Esophagus squamous epithelium (tissue), 5 donors: Measurements from ENCODE around the gene FGB. TPM values are rescaled to one million over a fixed set of nuclear protein-coding genes. Genes with fewer than 3 reads are reported as not detected.
"Not testable (repeated sequence)": the region's sequence is repeated elsewhere in the genome, so short reads cannot be mapped to it uniquely, and the experiment has no call there.

Source experiments
- DNase-seq: peaks from one replicate; lab custom pipeline; 2025; lab: John Stamatoyannopoulos, UW
- H3K27ac ChIP-seq, 4 donors: fragments of 200-600 bp; sonication (generic); one replicate each; pipeline ENCODE4 v1.5.1; 2016 to 2019; ENCODE audit warnings: mild to moderate bottlenecking in 1 of 4
- H3K27me3 ChIP-seq, 4 donors: fragments of 200-600 bp; sonication (generic); 1 replicate in 3 of 4; 2 replicates in 1 of 4; pipeline versions ENCODE4 v1.5.1 to v1.6.0; 2017 to 2021; ENCODE audit warnings: antibody characterized with exemption in 1 of 4
- H3K36me3 ChIP-seq, 3 donors: fragments of 200-600 bp; sonication (generic); one replicate each; pipeline ENCODE4 v1.5.1; 2016 to 2019
- H3K4me1 ChIP-seq, 3 donors: fragments of 200-600 bp; sonication (generic); one replicate each; pipeline ENCODE4 v1.5.1; 2017 to 2019
- H3K4me3 ChIP-seq, 4 donors: fragments of 200-600 bp; sonication (generic); 1 replicate in 3 of 4; 2 replicates in 1 of 4; pipeline ENCODE4 v1.5.1; 2016 to 2019; ENCODE audit warnings: mild to moderate bottlenecking in 2 of 4, moderate library complexity in 1 of 4
- H3K9me3 ChIP-seq, 3 donors: fragments of 200-600 bp; sonication (generic); one replicate each; pipeline ENCODE4 v1.5.1; 2016 to 2019
- CTCF ChIP-seq, 6 experiments: fragments of 450-650 bp in 4 of 6; fragments of 200-600 bp in 2 of 6; sonication (generic) in 2 of 6; IDR thresholded peaks; one replicate each; pipeline ENCODE4 v1.5.1; 2016 to 2019; ENCODE audit warnings: antibody characterized with exemption in 6 of 6, mild to moderate bottlenecking in 4 of 6, moderate library complexity in 4 of 6
- POLR2A ChIP-seq, 4 donors: fragments of 450-650 bp; IDR thresholded peaks; one replicate each; pipeline ENCODE4 v1.6.1; 2017; ENCODE audit warnings: antibody characterized with exemption in 4 of 4, mild to moderate bottlenecking in 4 of 4, moderate library complexity in 3 of 4
- WGBS, 2 donors: methylation state at CpG; one replicate each; pipeline ENCODE4 v1.1.5; 2018; 5-methylcytosine and 5-hydroxymethylcytosine counted together
- intact Hi-C: fragments of 100-400 bp; cut with DNase I; formaldehyde crosslinking; loops from one replicate; pipeline ENCODE4 v1.15.0; 2022
- total RNA-seq, 4 donors: library from RNA; depleted of rRNA; stranded (reverse); fragments of >200 nt; gene quantifications; one replicate each; pipeline ENCODE4 v1.1.0, GENCODE V29; 2016
- donor health status: DM: yes; HTN: yes; CAD: no.

The FGB gene
- total RNA-seq, 4 donors from 2014 or later, result not detected

GRCh38 chr4:154595807-154596206 is 33.0 kb downstream of the FGB start:
- intact Hi-C loops, result no loop called here
- no peaks in the 10 kb centered on the region for H3K4me1 ChIP-seq
- H3K4me3 ChIP-seq, result no peak overlapping the region
- H3K27me3 ChIP-seq, result peaks cover 0 to 9% (median 0%) of the 10 kb centered on the region in 4 donors
- no peaks in the 10 kb centered on the region for H3K36me3 ChIP-seq
- no peak for DNase-seq
- TF ChIP-seq POLR2A (IDR thresholded peaks at IDR 0.05) (no peak), CTCF (IDR thresholded peaks at IDR 0.05) (no peak)
- H3K27ac ChIP-seq, result no peak overlapping the region
- no peaks in the 10 kb centered on the region for H3K9me3 ChIP-seq

GRCh38 chr4:154597281-154597680 is 34.5 kb downstream of the FGB start:
- 85 to 90% methylated on average over 10 to 11 of the region's 11 CpGs for WGBS, 2 donors
- H3K36me3 ChIP-seq, H3K27me3 ChIP-seq, intact Hi-C loops, H3K4me3 ChIP-seq, H3K4me1 ChIP-seq, DNase-seq, H3K9me3 ChIP-seq, H3K27ac ChIP-seq: not testable (repeated sequence)

- H3K27ac ChIP-seq, result no peak overlapping the region
- H3K27me3 ChIP-seq, result peaks cover 0 to 4% (median 0%) of the 10 kb centered on the region in 4 donors
- H3K4me1 ChIP-seq, result no peaks in the 10 kb centered on the region
- no peak overlapping the region for H3K4me3 ChIP-seq
- TF ChIP-seq POLR2A (IDR thresholded peaks at IDR 0.05), result no peak
- no peak for TF ChIP-seq CTCF (IDR thresholded peaks at IDR 0.05)
- H3K9me3 ChIP-seq, result no peaks in the 10 kb centered on the region
- H3K36me3 ChIP-seq, result no peaks in the 10 kb centered on the region
- DNase-seq, result no peak
- intact Hi-C loops, result no loop called here
- whole genome bisulfite sequencing, 2 donors, result 65 to 78% methylated on average over 7 of the region's 7 CpGs
These were observed 35.3 kb downstream of the FGB start for GRCh38 chr4:154597798-154598774.

GRCh38 chr4:154602404-154603020 is 39.7 kb downstream of the FGB start:
- no peak for DNase-seq
- Histone ChIP-seq H3K4me1 (no peaks in the 10 kb centered on the region), H3K4me3 (no peak overlapping the region), H3K27me3 (peaks cover 0 to 4% (median 0%) of the 10 kb centered on the region in 4 donors), H3K9me3 (no peaks in the 10 kb centered on the region), H3K36me3 (no peaks in the 10 kb centered on the region), H3K27ac (no peak overlapping the region)
- 18 to 40% methylated on average over 1 of the region's 1 CpG for WGBS, 2 donors
- intact Hi-C loops, result no loop called here
- TF ChIP-seq POLR2A (IDR thresholded peaks at IDR 0.05) (no peak), CTCF (IDR thresholded peaks at IDR 0.05) (no peak)

- no peak for DNase-seq
- Histone ChIP-seq H3K27ac (no peak overlapping the region), H3K9me3 (no peaks in the 10 kb centered on the region), H3K27me3 (peaks cover 0 to 4% (median 0%) of the 10 kb centered on the region in 4 donors), H3K4me1 (no peaks in the 10 kb centered on the region), H3K36me3 (no peaks in the 10 kb centered on the region), H3K4me3 (no peak overlapping the region)
- WGBS, 2 donors, result 84 to 90% methylated on average over 6 of the region's 6 CpGs
- intact Hi-C loops, result no loop called here
- no peak for TF ChIP-seq CTCF (IDR thresholded peaks at IDR 0.05)
- TF ChIP-seq POLR2A (IDR thresholded peaks at IDR 0.05), result no peak
These were observed 40.5 kb downstream of the FGB start for GRCh38 chr4:154603033-154603943.
